NCI-H1436 treated with DMSO at 0.1 percent for 48 hours (cell line): Measurements from ENCODE around the gene ISM1.

Experiments used
- DNase-seq: peaks from one replicate; lab custom pipeline; 2025; lab: John Stamatoyannopoulos, UW

ISM1 gene

GRCh38 chr20:13256606-13257005 lies 35.5 kb downstream of the ISM1 start:
- DNase-seq: no peak

GRCh38 chr20:13259921-13260320 lies 38.8 kb downstream of the ISM1 start:
- DNase-seq: no peak

- no peak for DNase-seq
These were observed 39.7 kb downstream of the ISM1 start for GRCh38 chr20:13260650-13261279.

- DNase-seq: peak; percentile 29
These were observed 40.6 kb downstream of the ISM1 start for GRCh38 chr20:13261460-13262301.

- no peak for DNase-seq
These were observed 41.2 kb downstream of the ISM1 start for GRCh38 chr20:13262302-13262650.

- no peak for DNase-seq
These were observed 41.7 kb downstream of the ISM1 start for GRCh38 chr20:13262671-13263360.

DNA sequence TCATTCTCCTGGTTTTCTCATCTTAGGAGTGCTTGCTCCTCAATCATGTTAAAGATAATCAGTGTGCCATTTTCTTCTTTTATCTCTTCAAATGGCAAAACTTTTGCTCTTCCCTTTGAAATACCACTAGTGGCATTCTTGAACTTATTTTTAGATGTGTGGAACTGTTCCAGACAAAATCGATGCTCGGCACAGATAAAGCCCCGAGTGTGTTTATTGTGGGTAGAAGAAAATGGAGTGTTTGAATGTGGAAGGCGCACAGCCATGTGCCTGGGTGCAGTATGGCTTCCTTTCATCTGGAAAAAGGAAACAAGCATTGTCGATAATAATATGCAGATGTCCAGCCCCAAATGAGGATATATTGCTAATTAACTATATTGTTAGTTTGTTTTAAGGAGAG lies 42.4 kb downstream of the ISM1 start:
- DNase-seq: no peak

DNA sequence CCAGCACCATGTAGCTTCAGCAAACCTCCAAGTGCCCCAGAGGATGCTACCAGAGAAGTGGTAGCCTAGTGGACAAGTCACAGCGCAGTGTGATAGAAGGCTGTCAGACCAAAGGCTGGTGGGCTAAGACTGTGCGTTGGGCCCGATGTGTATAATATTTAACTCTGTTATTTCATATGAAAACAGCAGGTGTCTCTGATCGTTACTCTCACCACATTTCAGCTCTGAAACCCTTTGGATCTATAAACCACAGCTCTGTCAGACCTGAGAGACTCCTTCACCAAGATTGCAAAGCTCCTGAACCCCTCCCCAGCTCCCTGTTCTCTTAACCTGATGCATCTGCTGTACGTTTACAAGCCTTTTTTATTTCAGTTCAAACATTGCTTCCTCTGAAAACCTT lies 43.8 kb downstream of the ISM1 start:
- no peak for DNase-seq

GRCh38 chr20:13265941-13266340 lies 44.9 kb downstream of the ISM1 start:
- DNase-seq: no peak

GRCh38 chr20:13267231-13267630 lies 46.2 kb downstream of the ISM1 start:
- DNase-seq: no peak

GRCh38 chr20:13268953-13269352 lies 47.9 kb downstream of the ISM1 start:
- no peak for DNase-seq

DNA sequence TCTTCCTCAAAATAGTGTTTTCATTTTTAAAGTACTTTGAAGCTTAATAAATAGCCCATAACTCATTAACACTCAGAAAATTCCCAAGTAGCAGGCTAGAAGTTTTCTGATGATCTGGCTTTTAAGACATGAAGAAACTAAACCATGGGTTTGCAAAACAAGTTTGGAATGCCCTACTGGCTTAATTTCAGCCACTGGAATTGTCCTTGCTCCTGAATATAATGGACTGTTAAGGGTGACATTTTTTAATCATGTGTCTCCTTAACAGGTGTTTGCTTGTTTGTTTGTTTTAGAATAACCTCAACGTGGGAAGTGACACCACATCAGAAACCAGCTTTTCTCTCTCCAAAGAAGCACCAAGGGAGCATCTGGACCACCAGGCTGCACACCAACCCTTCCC lies 49.1 kb downstream of the ISM1 start:
- DNase-seq: no peak

DNA sequence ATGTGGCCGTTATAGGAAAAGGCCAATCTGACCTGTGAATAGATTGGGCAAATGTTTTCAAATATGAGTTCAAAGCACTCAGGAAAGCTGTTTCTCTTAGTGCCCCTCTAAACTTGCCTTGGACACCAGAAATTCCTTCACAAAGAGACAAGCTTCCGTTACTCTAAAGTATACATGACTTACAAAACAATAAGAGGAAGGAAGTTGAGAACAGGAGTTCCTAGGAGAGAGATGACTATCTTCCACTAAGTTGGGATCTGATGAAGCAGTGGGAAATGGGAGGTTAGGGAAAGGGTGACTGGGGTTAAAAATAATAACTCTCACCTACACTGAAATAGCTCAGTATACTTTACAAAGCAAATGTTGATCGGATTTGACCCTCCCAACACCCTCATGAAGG lies 50.0 kb downstream of the ISM1 start:
- no peak for DNase-seq

DNA sequence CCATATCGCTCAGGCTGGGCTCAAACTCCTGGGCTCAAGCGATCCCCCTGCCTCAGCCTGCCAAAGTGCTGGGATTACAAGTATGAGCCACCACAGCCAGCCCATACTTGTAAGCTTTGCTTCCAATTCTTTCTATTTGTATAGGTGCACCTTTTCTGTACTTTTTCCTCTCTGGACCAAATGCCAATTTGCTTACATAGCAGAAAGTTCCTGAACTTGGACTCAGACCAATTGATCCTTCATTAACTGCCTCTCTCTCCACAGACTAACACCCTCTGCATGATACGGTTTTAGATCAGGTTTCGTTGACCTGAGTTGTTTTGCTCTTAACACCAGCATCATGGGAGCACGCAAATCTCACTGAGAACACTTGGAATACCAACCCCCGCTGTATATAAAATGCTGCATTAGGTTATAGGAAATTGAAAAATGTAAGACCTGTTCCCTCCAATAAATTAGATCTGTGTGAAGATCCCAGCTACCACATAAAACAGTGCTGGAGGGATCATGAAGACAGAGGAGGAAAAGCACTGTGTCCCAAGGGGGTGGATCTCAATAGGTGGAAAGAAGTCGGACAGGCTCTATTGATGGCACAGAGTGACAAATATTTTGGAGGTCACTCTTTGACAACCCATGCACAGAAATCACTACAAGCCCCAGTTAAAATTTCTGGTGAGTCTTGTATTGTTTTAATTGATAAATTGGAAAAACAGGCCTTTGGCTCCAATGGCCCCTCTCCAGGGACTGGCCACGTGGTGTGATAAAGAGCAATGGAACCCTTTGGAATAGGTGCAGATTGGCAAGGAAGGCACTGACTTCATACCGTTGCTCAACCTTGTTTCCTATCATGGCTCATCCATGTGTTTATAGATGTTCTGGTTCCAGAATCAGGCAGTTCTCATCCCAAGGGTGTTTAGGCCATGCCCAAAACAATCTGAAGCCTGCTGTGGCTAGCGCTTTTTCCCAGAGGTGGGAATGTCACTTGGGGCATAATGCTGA lies 51.2 kb downstream of the ISM1 start:
- DNase-seq: no peak

- peak; percentile 19 for DNase-seq
These were observed 53.3 kb downstream of the ISM1 start for GRCh38 chr20:13274275-13274861.

DNA sequence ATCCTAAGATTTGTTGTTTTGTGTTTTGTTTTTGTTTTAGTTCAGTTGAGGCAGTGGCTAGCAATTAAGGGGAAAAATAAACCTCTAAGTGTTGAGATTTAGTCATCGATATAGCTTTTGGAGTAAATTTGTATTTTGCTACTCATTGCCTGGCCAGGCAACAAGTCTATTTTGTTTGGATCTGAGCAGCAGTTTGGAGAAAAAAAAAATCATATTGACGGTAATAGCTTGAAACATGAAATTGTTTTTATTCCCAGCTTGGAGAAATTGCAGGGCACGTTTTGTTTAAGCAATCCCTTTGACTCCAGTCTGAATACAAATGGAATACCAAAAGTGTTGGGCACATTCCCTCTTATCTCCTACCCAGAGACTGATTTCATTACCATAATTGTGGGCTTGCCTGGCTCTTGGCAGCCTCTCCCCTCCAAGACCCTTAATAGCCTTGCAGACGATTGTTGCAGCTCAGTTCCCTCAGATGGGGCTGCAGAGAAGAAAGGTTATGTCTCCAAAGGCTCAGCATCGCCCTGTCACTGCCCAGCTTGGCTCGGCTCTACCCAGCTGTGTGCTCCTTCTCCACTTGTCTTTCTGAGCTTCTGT lies 56.0 kb downstream of the ISM1 start:
- DNase-seq: no peak

DNA sequence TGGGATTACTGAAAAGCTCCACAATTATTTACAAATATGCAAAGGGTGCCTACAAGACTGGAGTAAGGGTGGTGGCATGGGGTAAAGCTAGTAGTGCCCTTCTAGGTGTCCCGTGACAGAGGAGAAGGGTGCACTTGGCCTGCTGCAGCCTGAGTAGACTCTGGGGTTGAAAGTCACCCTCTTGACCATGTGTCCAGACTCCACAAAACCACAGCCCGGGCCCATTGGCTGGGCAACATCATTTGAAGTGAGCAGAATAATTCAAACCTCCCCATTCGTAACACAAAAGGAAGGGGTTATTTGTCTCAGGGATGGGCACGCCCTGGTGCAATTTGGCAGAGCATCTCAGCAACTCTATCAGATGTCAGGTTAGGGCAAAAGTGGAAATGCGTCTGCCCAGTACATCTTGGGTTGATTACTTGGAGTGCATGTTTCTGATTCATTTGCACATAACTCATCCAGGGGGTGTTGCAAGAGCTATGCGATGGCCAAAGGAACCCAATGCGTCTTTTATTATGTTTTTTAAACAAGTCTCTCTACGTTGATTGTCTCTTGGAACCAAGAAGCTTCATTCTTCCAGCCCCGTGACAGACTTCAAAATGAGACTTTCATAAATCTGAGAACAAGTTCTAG lies 56.7 kb downstream of the ISM1 start:
- DNase-seq: no peak

DNA sequence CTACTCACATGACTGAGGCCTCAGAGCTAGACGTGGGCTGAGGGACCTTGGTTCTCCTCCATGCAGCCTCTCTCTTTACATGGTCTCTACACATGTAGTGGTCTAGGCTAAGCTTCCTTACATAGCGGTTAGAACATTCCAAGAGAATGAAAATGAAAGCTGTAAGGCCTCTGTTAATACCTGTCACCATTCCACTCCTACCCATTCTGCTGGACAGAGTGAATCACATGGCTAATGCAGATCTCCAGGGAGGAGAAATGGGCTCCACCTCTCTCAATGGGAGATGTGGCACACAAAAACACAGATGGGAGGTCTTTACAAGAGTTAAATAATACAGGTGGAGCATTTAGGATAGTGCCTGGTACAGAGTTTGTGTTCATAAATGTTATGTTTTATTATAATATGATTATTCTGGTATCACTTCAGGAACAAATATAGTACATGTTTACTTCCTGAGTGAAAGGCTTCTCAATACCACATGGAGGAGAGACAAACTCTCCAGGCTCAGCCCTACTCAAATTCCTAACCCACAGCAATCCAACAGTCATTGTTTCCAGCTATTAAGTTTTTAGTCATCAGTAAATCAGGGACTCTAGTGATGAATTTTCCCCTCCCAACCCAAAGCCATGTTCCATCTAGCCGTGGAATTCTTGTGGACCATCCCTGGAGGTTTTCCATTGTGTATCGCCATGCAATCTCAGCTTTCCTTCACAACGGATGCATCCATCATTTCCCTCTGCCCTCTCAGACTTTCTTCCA lies 57.9 kb downstream of the ISM1 start:
- no peak for DNase-seq

- no peak for DNase-seq
These were observed 59.7 kb downstream of the ISM1 start for GRCh38 chr20:13280609-13281324.
